ENCODE results near the gene SYNGAP1. TPM values are rescaled to one million over a fixed set of nuclear protein-coding genes. Genes with fewer than 3 reads are reported as not detected.

The SYNGAP1 gene
- total RNA-seq, 3 donors from 2014 or later, result 6.1 to 12.5 (median 10.7) TPM

GRCh38 chr6:33450434-33450833 lies 30.6 kb downstream of the SYNGAP1 start:
- H3K9me3 ChIP-seq, result no peaks in the 10 kb centered on the region
- H3K4me1 ChIP-seq, result peaks cover 0 to 5% of the 10 kb centered on the region in 2 donors
- no peaks in the 10 kb centered on the region for H3K36me3 ChIP-seq
- no peak for DNase-seq (ENCODE audit: low spot score in 2 of 2)
- H3K27me3 ChIP-seq, result no peaks in the 10 kb centered on the region
- intact Hi-C loops (cut with DNase I; ENCODE audit: low total_unique reads), result no loop called here
- H3K27ac ChIP-seq, result no peak overlapping the region
- H3K4me3 ChIP-seq, result no peak overlapping the region
- TF ChIP-seq, protein P1, sequence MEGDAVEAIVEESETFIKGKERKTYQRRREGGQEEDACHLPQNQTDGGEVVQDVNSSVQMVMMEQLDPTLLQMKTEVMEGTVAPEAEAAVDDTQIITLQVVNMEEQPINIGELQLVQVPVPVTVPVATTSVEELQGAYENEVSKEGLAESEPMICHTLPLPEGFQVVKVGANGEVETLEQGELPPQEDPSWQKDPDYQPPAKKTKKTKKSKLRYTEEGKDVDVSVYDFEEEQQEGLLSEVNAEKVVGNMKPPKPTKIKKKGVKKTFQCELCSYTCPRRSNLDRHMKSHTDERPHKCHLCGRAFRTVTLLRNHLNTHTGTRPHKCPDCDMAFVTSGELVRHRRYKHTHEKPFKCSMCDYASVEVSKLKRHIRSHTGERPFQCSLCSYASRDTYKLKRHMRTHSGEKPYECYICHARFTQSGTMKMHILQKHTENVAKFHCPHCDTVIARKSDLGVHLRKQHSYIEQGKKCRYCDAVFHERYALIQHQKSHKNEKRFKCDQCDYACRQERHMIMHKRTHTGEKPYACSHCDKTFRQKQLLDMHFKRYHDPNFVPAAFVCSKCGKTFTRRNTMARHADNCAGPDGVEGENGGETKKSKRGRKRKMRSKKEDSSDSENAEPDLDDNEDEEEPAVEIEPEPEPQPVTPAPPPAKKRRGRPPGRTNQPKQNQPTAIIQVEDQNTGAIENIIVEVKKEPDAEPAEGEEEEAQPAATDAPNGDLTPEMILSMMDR (IDR thresholded peaks at IDR 0.05), result no peak
- TF ChIP-seq POLR2A (IDR thresholded peaks at IDR 0.05), result no peak
- TF ChIP-seq POLR2AphosphoS5 (IDR thresholded peaks at IDR 0.05), result no peak

GRCh38 chr6:33451606-33452005 lies 31.7 kb downstream of the SYNGAP1 start:
- H3K36me3 ChIP-seq, result no peaks in the 10 kb centered on the region
- no peak for DNase-seq (ENCODE audit: low spot score in 2 of 2)
- peaks cover 0 to 6% of the 10 kb centered on the region in 2 donors for H3K4me1 ChIP-seq
- no peaks in the 10 kb centered on the region for H3K9me3 ChIP-seq
- intact Hi-C loops (cut with DNase I; ENCODE audit: low total_unique reads), result no loop called here
- TF ChIP-seq, protein P1 (IDR thresholded peaks at IDR 0.05), result no peak
- no peak for TF ChIP-seq POLR2AphosphoS5 (IDR thresholded peaks at IDR 0.05)
- TF ChIP-seq POLR2A (IDR thresholded peaks at IDR 0.05), result no peak
- H3K4me3 ChIP-seq, result no peak overlapping the region
- H3K27me3 ChIP-seq, result no peaks in the 10 kb centered on the region
- no peak overlapping the region for H3K27ac ChIP-seq

GRCh38 chr6:33452496-33452895 lies 32.6 kb downstream of the SYNGAP1 start:
- DNase-seq (ENCODE audit: low spot score in 2 of 2), result no peak
- no peak for TF ChIP-seq POLR2AphosphoS5 (IDR thresholded peaks at IDR 0.05)
- TF ChIP-seq, protein P1 (IDR thresholded peaks at IDR 0.05), result no peak
- TF ChIP-seq POLR2A (IDR thresholded peaks at IDR 0.05), result no peak
- Histone ChIP-seq H3K36me3 (no peaks in the 10 kb centered on the region), H3K4me1 (peaks cover 0 to 6% of the 10 kb centered on the region in 2 donors), H3K4me3 (no peak overlapping the region), H3K9me3 (no peaks in the 10 kb centered on the region), H3K27ac (no peak overlapping the region), H3K27me3 (no peaks in the 10 kb centered on the region)
- intact Hi-C loops (cut with DNase I; ENCODE audit: low total_unique reads), result no loop called here

GRCh38 chr6:33453393-33454008 lies 33.6 kb downstream of the SYNGAP1 start:
- H3K4me3 ChIP-seq, result peak overlapping the region; percentile 64 to 88 (median 70)

More at GRCh38 chr6:33453393-33454008, 33.6 kb downstream of the SYNGAP1 start:
- Histone ChIP-seq H3K4me1 (peaks cover 0 to 6% of the 10 kb centered on the region in 2 donors), H3K27me3 (no peaks in the 10 kb centered on the region), H3K9me3 (no peaks in the 10 kb centered on the region), H3K27ac (peak overlapping the region in 1 of 2 donors; percentile 73), H3K36me3 (no peaks in the 10 kb centered on the region)
- DNase-seq (ENCODE audit: low spot score in 2 of 2), result no peak
- no peak for TF ChIP-seq POLR2AphosphoS5 (IDR thresholded peaks at IDR 0.05)
- TF ChIP-seq, protein P1 (IDR thresholded peaks at IDR 0.05), result no peak
- TF ChIP-seq POLR2A (IDR thresholded peaks at IDR 0.05), result no peak
- intact Hi-C loops (cut with DNase I; ENCODE audit: low total_unique reads), result no loop called here

All from breast epithelium (tissue), 4 donors.